Measurements from ENCODE around the gene JARID2. TPM values are rescaled to one million over a fixed set of nuclear protein-coding genes. Genes with fewer than 3 reads are reported as not detected.

JARID2 gene
- total and polyA plus RNA-seq, 2 of the 8 experiments (the other 6 are each of a cell fraction or from before 2014, with no cell fraction given), result 60.1 to 239 TPM

DNA sequence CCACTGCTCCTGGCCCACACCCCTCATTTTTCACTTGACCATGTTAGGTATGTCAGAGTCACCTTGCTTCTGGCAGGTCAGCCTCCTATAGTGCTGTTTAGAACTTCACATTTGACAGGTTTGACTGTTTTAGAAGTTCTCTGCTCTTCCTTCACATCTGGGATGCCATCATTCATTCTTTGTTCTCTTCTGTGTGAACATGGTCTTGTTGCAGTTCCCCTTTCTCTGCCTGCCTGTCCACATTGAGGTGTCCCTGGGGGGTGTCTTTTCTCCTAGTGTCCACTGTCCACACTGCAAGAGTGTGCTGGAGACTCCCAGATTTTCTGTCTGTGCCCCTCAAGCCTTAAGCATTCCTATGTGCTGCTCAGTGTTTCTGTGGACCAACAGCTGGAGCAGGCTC is 89.5 kb downstream of the JARID2 start:
- no peak overlapping the region for H3K18ac ChIP-seq (ENCODE audit: extremely low read depth, low read length)
- H3K14ac ChIP-seq (ENCODE audit: insufficient read length), result no peak overlapping the region
- ChIA-PET POLR2A (ENCODE audit: partially characterized antibody) (interaction anchor here (0.7 to 1.4 kb wide), 2 partner anchors 16 to 45 kb away, joined by 3 read pairs; no protein-coding TSS in a partner anchor), CTCF (ENCODE audit: partially characterized antibody) (interaction anchor here (0.6 to 1.1 kb wide), 3 partner anchors 55 to 494 kb away, joined by 3 read pairs; no protein-coding TSS in a partner anchor)
- H3K23ac ChIP-seq (ENCODE audit: insufficient read length), result no peak overlapping the region
- H3K9me3 ChIP-seq (ENCODE audit: insufficient read depth in 2 of 2, low read depth in 1 of 2, low read length in 1 of 2), result no peaks in the 10 kb centered on the region
- H2BK20ac ChIP-seq (ENCODE audit: low read length), result no peak overlapping the region
- H3K27ac ChIP-seq (ENCODE audit: low read depth, low read length), result no peak overlapping the region
- peaks cover 51 to 71% of the 10 kb centered on the region in 2 experiments for H4K20me1 ChIP-seq (replicated peaks in 1 of 2; ENCODE audit: control insufficient read depth in 1 of 2, insufficient read depth in 2 of 2, low read length in 2 of 2)
- H4K5ac ChIP-seq (ENCODE audit: insufficient read length, low read depth, low read length), result no peak overlapping the region
- no peak overlapping the region for H3K4ac ChIP-seq (replicated peaks; ENCODE audit: insufficient read length, low read depth, low read length)
- H3K4me1 ChIP-seq (replicated peaks in 1 of 4; ENCODE audit: control insufficient read depth in 3 of 4, insufficient read depth in 4 of 4, low read length in 3 of 4), result peaks cover 11 to 27% (median 22%) of the 10 kb centered on the region in 4 experiments
- H3K79me1 ChIP-seq (ENCODE audit: low read depth, low read length), result 0 out of 2 replicates have a peak, but pooled peaks cover 5% of the 10 kb centered on the region
- no peak overlapping the region for H3K4me3 ChIP-seq (ENCODE audit: extremely low read depth in 1 of 4, insufficient read depth in 2 of 4, low read depth in 3 of 4, low read length in 4 of 4)
- no peak for FAIRE-seq
- H3K23me2 ChIP-seq (ENCODE audit: low read depth, low read length), result no peaks in the 10 kb centered on the region
- DNase-seq (ENCODE audit: low read depth in 1 of 2, low spot score in 2 of 2), result no peak
- H2BK120ac ChIP-seq (replicated peaks; ENCODE audit: low read depth, low read length), result no peak overlapping the region
- H3K79me2 ChIP-seq (ENCODE audit: control insufficient read depth in 1 of 2, insufficient read depth in 2 of 2, low read length in 2 of 2), result peaks cover 90 to 100% of the 10 kb centered on the region in 2 experiments
- H3K27me3 ChIP-seq (replicated peaks in 1 of 4; ENCODE audit: control insufficient read depth in 3 of 4, extremely low read depth in 1 of 4, insufficient read depth in 3 of 4, low read length in 3 of 4), result no peaks in the 10 kb centered on the region
- no peak overlapping the region; a peak in 1 of 7 replicates for H3K9ac ChIP-seq (replicated peaks in 1 of 4; ENCODE audit: extremely low read depth in 1 of 4, low read depth in 3 of 4, low read length in 3 of 4)
- H2BK12ac ChIP-seq (ENCODE audit: low read depth, low read length), result no peak overlapping the region
- H3K56ac ChIP-seq (replicated peaks; ENCODE audit: insufficient read length, low read depth, low read length), result no peak overlapping the region
- no peak overlapping the region for H2AFZ ChIP-seq (ENCODE audit: low read length)
- H2AK5ac ChIP-seq (ENCODE audit: low read depth, low read length), result no peak overlapping the region
- H4K91ac ChIP-seq (replicated peaks; ENCODE audit: insufficient read length, low read length), result no peak overlapping the region
- no peaks in the 10 kb centered on the region; a peak in 1 of 8 replicates for H3K36me3 ChIP-seq (ENCODE audit: control insufficient read depth in 2 of 4, insufficient read depth in 4 of 4, low read length in 3 of 4)
- H3K4me2 ChIP-seq (ENCODE audit: insufficient read depth in 1 of 2, low read depth in 2 of 2, low read length in 2 of 2), result peak overlapping the region in 1 of 2 experiments; percentile 37; a peak in 1 of 4 replicates
- no peak overlapping the region for H2BK15ac ChIP-seq (ENCODE audit: low read length)
- no peak overlapping the region for H2BK5ac ChIP-seq (ENCODE audit: low read depth, low read length)
- H4K8ac ChIP-seq (ENCODE audit: extremely low read depth, insufficient read depth, low read length), result no peak overlapping the region
- TF ChIP-seq, protein P1, sequence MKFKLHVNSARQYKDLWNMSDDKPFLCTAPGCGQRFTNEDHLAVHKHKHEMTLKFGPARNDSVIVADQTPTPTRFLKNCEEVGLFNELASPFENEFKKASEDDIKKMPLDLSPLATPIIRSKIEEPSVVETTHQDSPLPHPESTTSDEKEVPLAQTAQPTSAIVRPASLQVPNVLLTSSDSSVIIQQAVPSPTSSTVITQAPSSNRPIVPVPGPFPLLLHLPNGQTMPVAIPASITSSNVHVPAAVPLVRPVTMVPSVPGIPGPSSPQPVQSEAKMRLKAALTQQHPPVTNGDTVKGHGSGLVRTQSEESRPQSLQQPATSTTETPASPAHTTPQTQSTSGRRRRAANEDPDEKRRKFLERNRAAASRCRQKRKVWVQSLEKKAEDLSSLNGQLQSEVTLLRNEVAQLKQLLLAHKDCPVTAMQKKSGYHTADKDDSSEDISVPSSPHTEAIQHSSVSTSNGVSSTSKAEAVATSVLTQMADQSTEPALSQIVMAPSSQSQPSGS (IDR thresholded peaks at IDR 0.05; ENCODE audit: low read length), result no peak
